Right lobe of liver (tissue), 6 donors: ENCODE measurements around the gene THADA. TPM values are rescaled to one million over a fixed set of nuclear protein-coding genes. Genes with fewer than 3 reads are reported as not detected.

Experiments used
- ATAC-seq, 4 donors: fragments of 200-7000 bp; cut with Tn5 transposase; one replicate each; pipeline ENCODE4 v1.9.1; 2020; ENCODE audit warnings: mild to moderate bottlenecking in 4 of 4, moderate library complexity in 4 of 4
- DNase-seq, 3 donors: peaks; one replicate each; pipeline ENCODE4 v3.0.0-alpha.2; 2020
- H3K27ac ChIP-seq, 3 donors: fragments of 200-600 bp; one replicate each; pipeline ENCODE4 v1.8.0; 2022
- H3K27me3 ChIP-seq, 2 donors: fragments of 200-600 bp; one replicate each; pipeline ENCODE4 v1.8.0; 2022
- H3K36me3 ChIP-seq, 4 donors: fragments of 200-600 bp; sonication (generic) in 1 of 4; one replicate each; pipeline versions ENCODE4 v1.5.1 to v1.8.0; 2017 to 2022; ENCODE audit warnings: control low read depth in 1 of 4
- H3K4me1 ChIP-seq, 4 donors: fragments of 200-600 bp; sonication (generic) in 1 of 4; one replicate each; pipeline versions ENCODE4 v1.5.1 to v1.8.0; 2017 to 2022; ENCODE audit warnings: control low read depth in 1 of 4
- H3K4me3 ChIP-seq, 3 donors: fragments of 200-600 bp; one replicate each; pipeline ENCODE4 v1.8.0; 2022
- H3K9me3 ChIP-seq, 4 donors: fragments of 200-600 bp; sonication (generic) in 1 of 4; one replicate each; pipeline versions ENCODE4 v1.5.1 to v1.8.0; 2017 to 2022; ENCODE audit warnings: control low read depth in 1 of 4
- CTCF ChIP-seq, 4 donors: fragments of 200-600 bp in 3 of 4; fragments of 450-650 bp in 1 of 4; IDR thresholded peaks; one replicate each; pipeline versions ENCODE4 v1.5.1 to v1.8.0; 2016 to 2022; ENCODE audit warnings: antibody characterized with exemption in 4 of 4, mild to moderate bottlenecking in 2 of 4
- POLR2A ChIP-seq: fragments of 450-650 bp; IDR thresholded peaks from one replicate; pipeline ENCODE4 v1.6.1; 2017; ENCODE audit warnings: antibody characterized with exemption, mild to moderate bottlenecking
- WGBS: methylation state at CpG from one replicate; pipeline ENCODE4 v1.1.6; 2018; ENCODE audit warnings: low coverage, low lambda C conversion rate; ENCODE audit not compliant: insufficient coverage; ENCODE audit errors: missing lambda C conversion rate; 5-methylcytosine and 5-hydroxymethylcytosine counted together
- intact Hi-C, 2 donors: fragments of 100-400 bp; cut with DNase I; formaldehyde crosslinking; loops; one replicate each; pipeline versions ENCODE4 v1.11.2 to v1.14.1; 2022
- total RNA-seq, 6 experiments: library from RNA; depleted of rRNA in 2 of 6; stranded (reverse); fragments of >200 nt in 2 of 6; fragmentation: NEBNext Ultra II Directional in 3 of 6; extraction: Animal tissue kit (Norgen Biotek cat#: 25700) in 3 of 6; gene quantifications; one replicate each; pipeline versions ENCODE4 v1.1.0 to v1.2.4, GENCODE V29; 2016 to 2023
- donor health status: DM: no; HTN: yes; CAD: no.
- donor health status: DM: no; HTN: no; CAD: no.
- donor health status: DM: no; HTN: no; CAD: no.
- donor health status: DM: no; HTN: yes; CAD: no.
- donor health status: DM: no; HTN: yes; CAD: no.

Gene THADA
- total RNA-seq, 6 experiments from 2014 or later = 12.2 to 21.6 (median 14.0) TPM

GRCh38 chr2:43611987-43612894, 16.4 kb upstream of the THADA start:
- Histone ChIP-seq H3K27ac (no peak overlapping the region), H3K4me3 (no peak overlapping the region), H3K36me3 (no peaks in the 10 kb centered on the region), H3K9me3 (no peaks in the 10 kb centered on the region), H3K4me1 (peaks cover 0 to 4% (median 0%) of the 10 kb centered on the region in 4 donors), H3K27me3 (no peaks in the 10 kb centered on the region)
- TF ChIP-seq POLR2A = no peak
- TF ChIP-seq CTCF (IDR thresholded peaks at IDR 0.05) = peak; percentile 64 to 84 (median 82)
- DNase-seq (peak in 2 of 3 donors; percentile 30 to 65), ATAC-seq (peak; percentile 91 to 95 (median 93))
- WGBS = 47% methylated on average over 14 of the region's 14 CpGs
- intact Hi-C loops = no loop called here

GRCh38 chr2:43610361-43610760, 14.5 kb upstream of the THADA start:
- DNase-seq (no peak), ATAC-seq (no peak)
- WGBS = 78% methylated on average over 4 of the region's 4 CpGs
- Histone ChIP-seq H3K4me3 (no peak overlapping the region), H3K4me1 (peaks cover 0 to 4% (median 0%) of the 10 kb centered on the region in 4 donors), H3K27ac (no peak overlapping the region), H3K36me3 (no peaks in the 10 kb centered on the region), H3K27me3 (no peaks in the 10 kb centered on the region), H3K9me3 (no peaks in the 10 kb centered on the region)
- TF ChIP-seq CTCF (IDR thresholded peaks at IDR 0.05) (no peak), POLR2A (no peak)
- intact Hi-C loops = no loop called here

- Histone ChIP-seq H3K4me1 (peaks cover 0 to 4% (median 0%) of the 10 kb centered on the region in 4 donors), H3K27ac (no peak overlapping the region), H3K4me3 (no peak overlapping the region), H3K36me3 (no peaks in the 10 kb centered on the region), H3K27me3 (no peaks in the 10 kb centered on the region), H3K9me3 (no peaks in the 10 kb centered on the region)
- no peak for TF ChIP-seq POLR2A
- peak; percentile 60 to 75 (median 68) for TF ChIP-seq CTCF (IDR thresholded peaks at IDR 0.05)
- peak; percentile 87 to 92 (median 88) for ATAC-seq
- WGBS = 49% methylated on average over 6 of the region's 6 CpGs
- DNase-seq = peak in 1 of 3 donors; percentile 52
- intact Hi-C loops = no loop called here
Observed at GRCh38 chr2:43609290-43609918, 13.6 kb upstream of the THADA start.

GRCh38 chr2:43605851-43606250, 10.0 kb upstream of the THADA start:
- no peak overlapping the region for H3K27ac ChIP-seq
- no peak for ATAC-seq
- no peaks in the 10 kb centered on the region for H3K9me3 ChIP-seq
- DNase-seq = no peak
- TF ChIP-seq CTCF (IDR thresholded peaks at IDR 0.05) (no peak), POLR2A (no peak)
- intact Hi-C loops = no loop called here
- no peaks in the 10 kb centered on the region for H3K4me1 ChIP-seq
- H3K27me3 ChIP-seq = no peaks in the 10 kb centered on the region
- no peaks in the 10 kb centered on the region for H3K36me3 ChIP-seq
- 86% methylated on average over 5 of the region's 5 CpGs for WGBS
- no peak overlapping the region for H3K4me3 ChIP-seq
